ENCODE measurements around the gene CMPK2. TPM values are rescaled to one million over a fixed set of nuclear protein-coding genes. Genes with fewer than 3 reads are reported as not detected.

CMPK2 gene
- total and polyA plus RNA-seq, 4 donors = 2.9 to 41.7 (median 4.2) TPM

- no peaks in the 10 kb centered on the region for H3K4me1 ChIP-seq (ENCODE audit: control insufficient read depth in 4 of 4, insufficient read depth in 4 of 4, low read length in 3 of 4)
- H3K27me3 ChIP-seq (ENCODE audit: control insufficient read depth in 4 of 4, insufficient read depth in 4 of 4, low read length in 3 of 4) = no peaks in the 10 kb centered on the region
- H3K9ac ChIP-seq (ENCODE audit: low read depth in 1 of 2, low read length in 2 of 2) = no peak overlapping the region
- 92% methylated on average over 2 of the region's 2 CpGs for WGBS
- H3K27ac ChIP-seq (ENCODE audit: low read depth in 1 of 2, low read length in 2 of 2) = no peak overlapping the region
- no peak for TF ChIP-seq TAF1 (conservative IDR thresholded peaks at IDR 0.05)
- no peak for TF ChIP-seq NR2F2 (IDR thresholded peaks at IDR 0.05)
- TF ChIP-seq MAX (IDR thresholded peaks at IDR 0.05) = no peak
- TF ChIP-seq HNF4A (conservative IDR thresholded peaks at IDR 0.05) = no peak
- TF ChIP-seq HNF4G (IDR thresholded peaks at IDR 0.05) = no peak
- TF ChIP-seq ZBTB33 (IDR thresholded peaks at IDR 0.05) = no peak
- no peak for TF ChIP-seq RXRA (IDR thresholded peaks at IDR 0.05)
- TF ChIP-seq EGR1 (IDR thresholded peaks at IDR 0.05; ENCODE audit: low read depth in 2 of 2) = no peak
- no peak for TF ChIP-seq CTCF (IDR thresholded peaks at IDR 0.05; ENCODE audit: low read depth, low read length, missing input control)
- no peak for TF ChIP-seq SP1 (IDR thresholded peaks at IDR 0.05)
- TF ChIP-seq GABPA (IDR thresholded peaks at IDR 0.05 in 1 of 2, conservative IDR thresholded peaks at IDR 0.05 in 1 of 2) = no peak
- TF ChIP-seq JUND (IDR thresholded peaks at IDR 0.05) = no peak
- no peak for DNase-seq (ENCODE audit: low spot score)
- H3K4me3 ChIP-seq (ENCODE audit: low read depth in 1 of 3, low read length in 3 of 3) = no peak overlapping the region
- no peaks in the 10 kb centered on the region for H3K9me3 ChIP-seq (ENCODE audit: control insufficient read depth in 4 of 4, low read length in 3 of 4)
- no peaks in the 10 kb centered on the region for H3K36me3 ChIP-seq (ENCODE audit: control insufficient read depth in 4 of 4, insufficient read depth in 3 of 4, low read depth in 1 of 4, low read length in 3 of 4)
Measured at GRCh38 chr2:6908291-6908690, 42.6 kb upstream of the CMPK2 start.

- 85% methylated on average over 1 of the region's 1 CpG for WGBS
Measured at GRCh38 chr2:6906165-6906741, 40.5 kb upstream of the CMPK2 start.

More at GRCh38 chr2:6906165-6906741, 40.5 kb upstream of the CMPK2 start:
- H3K27me3 ChIP-seq (ENCODE audit: control insufficient read depth in 4 of 4, insufficient read depth in 4 of 4, low read length in 3 of 4) = no peaks in the 10 kb centered on the region
- DNase-seq (ENCODE audit: low spot score) = no peak
- no peaks in the 10 kb centered on the region for H3K9me3 ChIP-seq (ENCODE audit: control insufficient read depth in 4 of 4, low read length in 3 of 4)
- H3K9ac ChIP-seq (ENCODE audit: low read depth in 1 of 2, low read length in 2 of 2) = no peak overlapping the region
- no peak overlapping the region for H3K27ac ChIP-seq (ENCODE audit: low read depth in 1 of 2, low read length in 2 of 2)
- no peaks in the 10 kb centered on the region for H3K36me3 ChIP-seq (ENCODE audit: control insufficient read depth in 4 of 4, insufficient read depth in 3 of 4, low read depth in 1 of 4, low read length in 3 of 4)
- TF ChIP-seq FOXA2 (IDR thresholded peaks at IDR 0.05) = no peak
- TF ChIP-seq GABPA (IDR thresholded peaks at IDR 0.05 in 1 of 2, conservative IDR thresholded peaks at IDR 0.05 in 1 of 2) = no peak
- TF ChIP-seq FOXA1 (IDR thresholded peaks at IDR 0.05) = no peak
- no peak for TF ChIP-seq CTCF (IDR thresholded peaks at IDR 0.05; ENCODE audit: low read depth, low read length, missing input control)
- TF ChIP-seq HNF4A (conservative IDR thresholded peaks at IDR 0.05) = no peak
- no peak for TF ChIP-seq TAF1 (conservative IDR thresholded peaks at IDR 0.05)
- no peak for TF ChIP-seq SP1 (IDR thresholded peaks at IDR 0.05)
- no peak for TF ChIP-seq RAD21 (IDR thresholded peaks at IDR 0.05)
- TF ChIP-seq ZBTB33 (IDR thresholded peaks at IDR 0.05) = no peak
- TF ChIP-seq EGR1 (IDR thresholded peaks at IDR 0.05; ENCODE audit: low read depth in 2 of 2) = no peak
- TF ChIP-seq JUND (IDR thresholded peaks at IDR 0.05) = no peak
- no peak for TF ChIP-seq HNF4G (IDR thresholded peaks at IDR 0.05)
- TF ChIP-seq NR2F2 (IDR thresholded peaks at IDR 0.05) = no peak
- H3K4me1 ChIP-seq (ENCODE audit: control insufficient read depth in 4 of 4, insufficient read depth in 4 of 4, low read length in 3 of 4) = no peaks in the 10 kb centered on the region
- H3K4me3 ChIP-seq (ENCODE audit: low read depth in 1 of 3, low read length in 3 of 3) = no peak overlapping the region

All from liver (tissue), 9 donors.